ENCODE results near the gene MRAP2.
A peak's percentile ranks its signal among the peaks of the same experiment; 100 is the strongest.
"Not testable (repeated sequence)": the region's sequence is repeated elsewhere in the genome, so short reads cannot be mapped to it uniquely, and the experiment has no call there.

MRAP2 gene

DNA sequence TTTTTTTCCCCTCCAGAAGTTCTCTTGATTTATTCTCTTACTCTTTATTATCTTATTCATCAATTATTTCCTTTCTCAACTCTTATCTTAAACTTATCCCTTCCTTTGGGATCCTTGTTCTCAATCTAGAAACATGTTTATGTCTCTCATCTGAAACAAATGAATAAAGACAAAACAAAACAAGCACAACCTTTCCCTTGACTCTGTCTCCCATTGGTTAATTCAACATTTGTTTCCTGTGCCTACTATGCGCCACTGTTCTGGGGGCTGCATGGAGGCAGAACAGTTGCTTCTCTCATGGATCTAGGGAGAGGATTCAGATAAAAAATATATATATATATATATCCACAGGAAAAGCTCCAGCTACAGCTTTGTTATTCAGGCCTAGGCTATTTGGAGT, 5.2 kb upstream of the MRAP2 start:
- H3K36me3 ChIP-seq (ENCODE audit: control insufficient read depth, insufficient read depth, low read length), result no peaks in the 10 kb centered on the region
- H3K9me3 ChIP-seq (ENCODE audit: control insufficient read depth, low read length), result peaks cover 4% of the 10 kb centered on the region
- H3K4me1 ChIP-seq (ENCODE audit: control insufficient read depth, insufficient read depth, low read length, poor library complexity, severe bottlenecking), result no peaks in the 10 kb centered on the region
- H3K27ac ChIP-seq (ENCODE audit: low read depth, low read length, severe bottlenecking), result no peak overlapping the region
- no CpG with 5 or more reads among the region's 1 CpG for WGBS, 2 experiments (ENCODE audit: insufficient coverage in 2 of 2)
- no peak overlapping the region for H3K4me3 ChIP-seq (ENCODE audit: extremely low read depth, insufficient read depth, low read length, poor library complexity, severe bottlenecking)

DNA sequence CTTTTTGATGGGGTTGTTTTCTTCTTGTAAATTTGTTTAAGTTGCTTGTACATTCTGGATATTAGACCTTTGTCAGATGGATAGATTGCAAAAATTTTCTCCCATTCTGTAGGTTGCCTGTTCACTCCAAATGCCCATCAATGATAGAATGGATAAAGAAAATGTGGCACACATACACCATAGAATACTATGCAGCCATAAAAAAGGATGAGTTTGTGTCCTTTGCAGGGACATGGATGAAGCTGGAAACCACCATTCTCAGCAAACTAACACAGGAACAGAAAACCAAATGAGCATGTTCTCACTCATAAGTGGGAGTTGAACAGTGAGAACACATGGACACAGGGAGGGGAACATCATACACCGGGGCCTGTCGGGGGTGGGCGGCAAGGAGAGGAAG, 1.6 kb upstream of the MRAP2 start:
- not testable (repeated sequence) for H3K9me3 ChIP-seq (ENCODE audit: control insufficient read depth, low read length); H3K27ac ChIP-seq (ENCODE audit: low read depth, low read length, severe bottlenecking); H3K36me3 ChIP-seq (ENCODE audit: control insufficient read depth, insufficient read depth, low read length); H3K4me3 ChIP-seq (ENCODE audit: extremely low read depth, insufficient read depth, low read length, poor library complexity, severe bottlenecking); H3K4me1 ChIP-seq (ENCODE audit: control insufficient read depth, insufficient read depth, low read length, poor library complexity, severe bottlenecking)
- WGBS, 2 experiments (ENCODE audit: insufficient coverage in 2 of 2), result 88 to 100% methylated on average over 3 of the region's 3 CpGs

DNA sequence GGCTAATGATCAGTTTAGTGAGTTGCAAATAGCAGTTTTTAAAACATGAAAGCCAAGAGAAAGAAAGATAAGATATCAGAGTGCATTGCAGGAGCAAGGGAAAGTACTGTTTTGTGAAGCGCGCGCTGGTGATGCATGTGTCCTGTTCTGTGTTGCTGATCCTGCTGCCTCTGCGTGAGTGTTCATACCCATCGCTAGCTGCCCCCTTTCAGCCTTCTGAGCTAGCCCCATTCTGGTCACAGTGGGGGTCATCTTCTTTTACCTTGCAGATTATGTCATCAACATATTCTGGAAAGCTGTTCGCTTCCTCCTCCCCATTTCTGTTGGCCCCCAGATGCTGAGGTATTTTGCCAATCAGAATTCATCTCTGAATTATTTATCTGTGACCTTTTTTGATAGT, 1.9 kb downstream of the MRAP2 start:
- WGBS, 2 experiments (ENCODE audit: insufficient coverage in 2 of 2), result 67 to 84% methylated on average over 6 of the region's 6 CpGs
- H3K27ac ChIP-seq (ENCODE audit: low read depth, low read length, severe bottlenecking), result no peak overlapping the region
- peaks cover 7% of the 10 kb centered on the region for H3K4me1 ChIP-seq (ENCODE audit: control insufficient read depth, insufficient read depth, low read length, poor library complexity, severe bottlenecking)

DNA sequence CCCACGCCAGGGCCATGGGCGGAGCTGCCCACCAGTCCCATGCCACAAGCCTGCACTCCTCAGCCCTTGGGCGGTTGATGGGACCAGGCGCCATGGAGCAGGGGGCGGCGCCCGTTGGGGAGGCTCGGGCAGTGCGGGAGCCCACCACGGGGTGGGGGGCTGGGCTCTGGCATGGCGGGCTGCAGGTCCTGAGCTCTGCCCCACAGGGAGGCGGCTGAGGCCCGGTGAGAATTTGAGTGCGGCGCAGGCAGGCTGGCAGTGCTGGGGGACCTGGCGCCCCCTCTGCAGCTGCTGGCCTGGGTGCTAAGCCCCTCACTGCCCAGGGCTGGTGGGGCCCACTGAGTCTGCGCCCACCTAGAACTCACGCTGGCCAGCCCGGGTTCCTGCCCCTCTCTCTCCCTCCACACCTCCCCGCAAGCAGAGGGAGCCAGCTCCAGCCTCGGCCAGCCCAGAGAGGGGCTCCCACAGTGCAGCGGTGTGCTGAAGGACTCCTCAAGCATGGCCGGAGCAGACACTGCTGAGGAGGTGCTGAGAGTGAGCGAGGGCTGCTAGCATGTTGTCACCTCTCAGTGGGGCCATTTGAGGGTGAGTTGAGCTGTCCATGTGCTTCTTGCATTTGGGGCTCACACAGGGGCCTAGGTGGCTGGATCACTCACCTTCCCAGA, 4.0 kb downstream of the MRAP2 start:
- H3K4me1 ChIP-seq (ENCODE audit: control insufficient read depth, insufficient read depth, low read length, poor library complexity, severe bottlenecking), result peaks cover 7% of the 10 kb centered on the region
- 91 to 95% methylated on average over 18 to 20 of the region's 24 CpGs for WGBS, 2 experiments (ENCODE audit: insufficient coverage in 2 of 2)
- peaks cover 9% of the 10 kb centered on the region for H3K9me3 ChIP-seq (ENCODE audit: control insufficient read depth, low read length)
- H3K36me3 ChIP-seq (ENCODE audit: control insufficient read depth, insufficient read depth, low read length), result no peaks in the 10 kb centered on the region
- no peak overlapping the region for H3K4me3 ChIP-seq (ENCODE audit: extremely low read depth, insufficient read depth, low read length, poor library complexity, severe bottlenecking)
- no peak overlapping the region for H3K27ac ChIP-seq (ENCODE audit: low read depth, low read length, severe bottlenecking)

More for the DNA sequence above, 1.9 kb downstream of the MRAP2 start:
- H3K9me3 ChIP-seq (ENCODE audit: control insufficient read depth, low read length), result peaks cover 6% of the 10 kb centered on the region
- no peaks in the 10 kb centered on the region for H3K36me3 ChIP-seq (ENCODE audit: control insufficient read depth, insufficient read depth, low read length)
- H3K4me3 ChIP-seq (ENCODE audit: extremely low read depth, insufficient read depth, low read length, poor library complexity, severe bottlenecking), result no peak overlapping the region

DNA sequence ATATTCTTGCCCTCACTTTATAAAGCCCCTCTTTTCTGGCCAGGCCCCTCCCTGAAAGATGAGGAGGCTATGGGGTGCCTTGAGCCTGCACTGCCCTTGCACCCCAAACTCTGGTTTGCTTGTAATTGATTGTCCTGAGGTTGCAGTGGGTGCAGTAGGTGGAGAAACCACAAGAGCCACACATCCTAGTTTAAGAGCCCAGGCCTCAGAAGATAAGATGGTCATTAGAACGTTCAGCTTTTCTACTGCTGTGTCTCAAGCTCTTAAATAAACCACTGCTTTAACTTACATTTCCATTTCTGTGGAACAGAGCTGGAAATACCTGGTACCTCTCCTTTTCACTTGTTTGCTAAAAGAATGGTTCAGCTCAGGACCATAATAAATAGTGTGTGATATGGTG, 9.0 kb downstream of the MRAP2 start:
- no CpG with 5 or more reads among the region's 1 CpG for WGBS, 2 experiments (ENCODE audit: insufficient coverage in 2 of 2)
- H3K9me3 ChIP-seq (ENCODE audit: control insufficient read depth, low read length), result peaks cover 5% of the 10 kb centered on the region
- no peaks in the 10 kb centered on the region for H3K4me1 ChIP-seq (ENCODE audit: control insufficient read depth, insufficient read depth, low read length, poor library complexity, severe bottlenecking)
- H3K36me3 ChIP-seq (ENCODE audit: control insufficient read depth, insufficient read depth, low read length), result no peaks in the 10 kb centered on the region
- H3K4me3 ChIP-seq (ENCODE audit: extremely low read depth, insufficient read depth, low read length, poor library complexity, severe bottlenecking), result no peak overlapping the region
- no peak overlapping the region for H3K27ac ChIP-seq (ENCODE audit: low read depth, low read length, severe bottlenecking)

DNA sequence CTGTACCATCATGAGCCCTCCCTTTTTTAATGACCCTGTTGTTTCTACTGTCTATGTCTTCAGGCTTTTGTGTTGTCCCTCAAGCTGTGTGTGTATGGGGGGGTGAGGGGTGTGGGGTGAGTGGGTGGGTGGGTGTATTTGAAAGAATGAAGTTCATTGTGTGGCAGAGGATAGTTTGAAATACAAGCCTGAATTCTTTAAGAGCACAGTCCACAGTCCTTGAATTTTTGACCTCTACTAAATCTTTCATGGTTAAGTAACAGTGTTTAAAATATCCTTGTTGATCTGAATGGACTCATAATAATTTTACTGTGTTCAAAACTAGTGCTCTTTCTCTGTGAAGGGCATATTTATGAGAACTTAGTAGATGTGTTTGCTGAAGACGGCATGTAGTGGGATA, 10.0 kb downstream of the MRAP2 start:
- H3K9me3 ChIP-seq (ENCODE audit: control insufficient read depth, low read length), result peaks cover 2% of the 10 kb centered on the region
- H3K4me3 ChIP-seq (ENCODE audit: extremely low read depth, insufficient read depth, low read length, poor library complexity, severe bottlenecking), result no peak overlapping the region
- H3K4me1 ChIP-seq (ENCODE audit: control insufficient read depth, insufficient read depth, low read length, poor library complexity, severe bottlenecking), result no peaks in the 10 kb centered on the region
- no peaks in the 10 kb centered on the region for H3K36me3 ChIP-seq (ENCODE audit: control insufficient read depth, insufficient read depth, low read length)
- H3K27ac ChIP-seq (ENCODE audit: low read depth, low read length, severe bottlenecking), result no peak overlapping the region
- 100% methylated on average over 1 of the region's 1 CpG; no CpG with 5 or more reads in 1 of the 2 experiments for WGBS, 2 experiments (ENCODE audit: insufficient coverage in 2 of 2)

DNA sequence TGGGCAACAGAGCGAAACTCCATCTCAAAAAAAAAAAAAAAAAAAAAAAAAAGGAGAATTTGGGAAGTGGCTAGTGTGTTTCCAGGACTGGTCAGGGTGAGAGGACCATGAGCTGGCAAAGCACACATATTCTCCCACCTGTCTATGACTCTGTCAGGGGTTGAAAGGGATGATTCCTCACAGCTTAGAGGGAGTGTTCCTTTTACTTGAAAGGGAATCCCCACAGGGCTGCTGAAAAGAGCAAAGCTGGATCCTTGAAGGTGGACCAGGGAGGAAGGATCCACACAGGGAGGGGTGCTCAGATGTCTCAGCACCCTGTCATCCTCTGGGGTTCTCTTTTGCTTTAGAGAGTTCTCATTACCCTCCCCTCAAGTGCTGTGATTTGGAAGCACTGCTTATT, 13.2 kb downstream of the MRAP2 start:
- no peak overlapping the region for H3K27ac ChIP-seq (ENCODE audit: low read depth, low read length, severe bottlenecking)
- H3K9me3 ChIP-seq (ENCODE audit: control insufficient read depth, low read length), result no peaks in the 10 kb centered on the region
- peaks cover 4% of the 10 kb centered on the region for H3K4me1 ChIP-seq (ENCODE audit: control insufficient read depth, insufficient read depth, low read length, poor library complexity, severe bottlenecking)
- H3K4me3 ChIP-seq (ENCODE audit: extremely low read depth, insufficient read depth, low read length, poor library complexity, severe bottlenecking), result no peak overlapping the region
- no CpG with 5 or more reads among the region's 1 CpG for WGBS, 2 experiments (ENCODE audit: insufficient coverage in 2 of 2)
- no peaks in the 10 kb centered on the region for H3K36me3 ChIP-seq (ENCODE audit: control insufficient read depth, insufficient read depth, low read length)

DNA sequence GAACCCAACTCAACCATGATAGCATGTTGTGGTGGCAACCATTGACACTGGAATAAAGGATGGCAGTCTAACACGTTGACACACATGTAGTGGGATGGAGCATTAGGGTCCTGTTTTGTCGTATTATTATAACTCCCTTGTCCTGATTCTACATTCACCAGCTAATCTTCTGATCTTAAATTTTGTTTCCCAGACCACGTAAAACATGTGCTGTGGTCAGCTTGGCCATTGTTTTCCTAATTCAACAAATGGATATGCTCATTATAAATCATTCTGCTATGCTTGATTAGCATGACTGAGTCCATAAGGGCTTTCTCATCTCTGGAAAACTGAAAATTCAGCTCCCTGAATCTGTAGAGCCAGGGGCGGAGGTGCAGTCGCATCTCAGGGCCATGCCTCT, 15.0 kb downstream of the MRAP2 start:
- Histone ChIP-seq H3K36me3 (ENCODE audit: control insufficient read depth, insufficient read depth, low read length) (no peaks in the 10 kb centered on the region), H3K27ac (ENCODE audit: low read depth, low read length, severe bottlenecking) (no peak overlapping the region), H3K4me1 (ENCODE audit: control insufficient read depth, insufficient read depth, low read length, poor library complexity, severe bottlenecking) (peaks cover 18% of the 10 kb centered on the region), H3K9me3 (ENCODE audit: control insufficient read depth, low read length) (no peaks in the 10 kb centered on the region), H3K4me3 (ENCODE audit: extremely low read depth, insufficient read depth, low read length, poor library complexity, severe bottlenecking) (no peak overlapping the region)
- WGBS, 2 experiments (ENCODE audit: insufficient coverage in 2 of 2), result 100% methylated on average over 1 of the region's 5 CpGs

DNA sequence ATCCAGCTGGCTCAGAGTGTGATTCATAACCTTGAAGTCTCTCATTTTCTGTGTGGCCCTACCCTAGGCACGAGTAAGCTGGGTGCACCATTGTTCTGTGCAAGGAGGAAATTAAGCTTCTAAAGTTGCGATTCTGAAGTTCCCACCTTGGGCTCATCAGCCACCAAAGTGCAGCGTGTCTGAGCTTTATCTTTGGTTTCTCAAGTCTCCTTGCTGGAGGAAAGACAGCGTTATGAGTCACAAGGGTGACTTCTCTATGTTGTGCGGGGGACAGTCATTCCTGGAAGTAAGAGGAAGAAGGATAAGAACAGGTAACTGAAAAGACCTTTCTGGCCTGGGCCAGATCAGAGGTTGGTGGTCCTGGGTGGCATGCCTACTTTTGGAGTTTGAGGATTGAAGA, 16.8 kb downstream of the MRAP2 start:
- Histone ChIP-seq H3K4me1 (ENCODE audit: control insufficient read depth, insufficient read depth, low read length, poor library complexity, severe bottlenecking) (peaks cover 18% of the 10 kb centered on the region), H3K36me3 (ENCODE audit: control insufficient read depth, insufficient read depth, low read length) (no peaks in the 10 kb centered on the region), H3K9me3 (ENCODE audit: control insufficient read depth, low read length) (no peaks in the 10 kb centered on the region), H3K27ac (ENCODE audit: low read depth, low read length, severe bottlenecking) (no peak overlapping the region), H3K4me3 (ENCODE audit: extremely low read depth, insufficient read depth, low read length, poor library complexity, severe bottlenecking) (no peak overlapping the region)
- 84 to 88% methylated on average over 5 of the region's 5 CpGs for WGBS, 2 experiments (ENCODE audit: insufficient coverage in 2 of 2)

DNA sequence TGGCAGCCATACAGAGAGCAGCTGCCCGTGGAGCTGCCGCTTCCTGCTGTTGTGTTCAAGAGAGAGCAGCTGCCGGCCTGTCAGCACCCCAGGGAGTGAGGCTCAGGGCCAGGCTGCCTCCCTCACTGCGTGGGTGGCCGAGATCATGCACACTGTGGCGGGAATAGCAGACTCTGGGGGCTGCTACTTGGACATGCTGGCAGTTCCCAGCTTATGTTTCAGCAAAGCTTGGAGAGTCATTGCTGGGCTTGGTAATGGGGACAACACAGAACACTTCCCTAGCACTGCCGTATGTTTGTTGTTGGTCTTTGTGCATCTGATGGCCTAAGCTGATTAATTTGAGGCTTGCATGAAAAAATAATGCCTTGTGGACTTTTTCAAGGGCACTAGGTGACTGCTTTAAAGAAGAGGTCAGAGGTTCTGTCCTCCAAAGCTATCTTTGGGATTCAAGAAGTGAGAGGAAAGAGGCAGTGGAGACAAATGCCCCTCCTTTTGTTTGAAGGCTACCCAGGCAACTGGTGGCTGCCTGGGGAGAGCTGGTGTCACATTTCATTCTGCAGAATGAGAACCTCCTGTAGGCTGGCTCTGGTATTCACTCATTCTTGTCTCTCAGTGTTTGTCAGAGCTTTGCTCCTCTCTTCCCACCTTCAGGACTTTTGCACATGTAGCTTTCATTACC, 18.8 kb downstream of the MRAP2 start:
- no peaks in the 10 kb centered on the region for H3K9me3 ChIP-seq (ENCODE audit: control insufficient read depth, low read length)
- H3K36me3 ChIP-seq (ENCODE audit: control insufficient read depth, insufficient read depth, low read length), result no peaks in the 10 kb centered on the region
- no peak overlapping the region for H3K4me3 ChIP-seq (ENCODE audit: extremely low read depth, insufficient read depth, low read length, poor library complexity, severe bottlenecking)
- H3K4me1 ChIP-seq (ENCODE audit: control insufficient read depth, insufficient read depth, low read length, poor library complexity, severe bottlenecking), result peaks cover 18% of the 10 kb centered on the region
- 15 to 39% methylated on average over 4 to 7 of the region's 7 CpGs for WGBS, 2 experiments (ENCODE audit: insufficient coverage in 2 of 2)
- H3K27ac ChIP-seq (ENCODE audit: low read depth, low read length, severe bottlenecking), result peak overlapping the region; percentile 90

DNA sequence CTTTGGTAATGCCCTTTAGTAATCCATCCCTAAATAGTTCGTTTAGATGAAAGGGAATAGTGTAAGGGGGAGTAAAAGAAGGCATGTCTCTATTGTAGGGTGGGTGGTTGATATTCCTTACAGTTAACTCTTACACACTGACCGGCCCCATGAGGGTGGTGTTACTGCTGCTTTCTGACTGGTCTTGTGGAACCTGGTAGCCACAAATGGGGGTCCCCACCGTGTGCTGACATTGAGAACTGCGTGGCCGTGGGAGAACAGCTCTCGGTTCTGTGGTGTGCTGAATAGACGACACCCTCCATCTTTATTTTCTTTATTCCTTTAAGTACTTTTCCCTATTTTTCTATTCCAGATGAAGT, 19.3 kb downstream of the MRAP2 start:
- Histone ChIP-seq H3K9me3 (ENCODE audit: control insufficient read depth, low read length) (no peaks in the 10 kb centered on the region), H3K4me3 (ENCODE audit: extremely low read depth, insufficient read depth, low read length, poor library complexity, severe bottlenecking) (no peak overlapping the region), H3K36me3 (ENCODE audit: control insufficient read depth, insufficient read depth, low read length) (no peaks in the 10 kb centered on the region), H3K27ac (ENCODE audit: low read depth, low read length, severe bottlenecking) (peak overlapping the region; percentile 30), H3K4me1 (ENCODE audit: control insufficient read depth, insufficient read depth, low read length, poor library complexity, severe bottlenecking) (peaks cover 18% of the 10 kb centered on the region)
- 41 to 62% methylated on average over 5 to 6 of the region's 7 CpGs for WGBS, 2 experiments (ENCODE audit: insufficient coverage in 2 of 2)
